Tibial nerve (tissue), 4 donors: Measurements from ENCODE around the gene SETD2.

Source experiments
- EP300 ChIP-seq, 2 donors: sonication (generic); formaldehyde crosslinking; IDR thresholded peaks; one replicate each; pipeline ENCODE4 v1.6.1; 2017; ENCODE audit warnings: antibody characterized with exemption in 2 of 2, mild to moderate bottlenecking in 1 of 2
- TF ChIP-seq, protein P1 (sequence below), 5 experiments: fragments of 200-600 bp in 3 of 5; fragments of 450-650 bp in 2 of 5; sonication (generic) in 3 of 5; IDR thresholded peaks; one replicate each; pipeline ENCODE4 v1.5.1; 2016 to 2019; ENCODE audit warnings: antibody characterized with exemption in 5 of 5, mild to moderate bottlenecking in 3 of 5, moderate library complexity in 2 of 5

DNA sequence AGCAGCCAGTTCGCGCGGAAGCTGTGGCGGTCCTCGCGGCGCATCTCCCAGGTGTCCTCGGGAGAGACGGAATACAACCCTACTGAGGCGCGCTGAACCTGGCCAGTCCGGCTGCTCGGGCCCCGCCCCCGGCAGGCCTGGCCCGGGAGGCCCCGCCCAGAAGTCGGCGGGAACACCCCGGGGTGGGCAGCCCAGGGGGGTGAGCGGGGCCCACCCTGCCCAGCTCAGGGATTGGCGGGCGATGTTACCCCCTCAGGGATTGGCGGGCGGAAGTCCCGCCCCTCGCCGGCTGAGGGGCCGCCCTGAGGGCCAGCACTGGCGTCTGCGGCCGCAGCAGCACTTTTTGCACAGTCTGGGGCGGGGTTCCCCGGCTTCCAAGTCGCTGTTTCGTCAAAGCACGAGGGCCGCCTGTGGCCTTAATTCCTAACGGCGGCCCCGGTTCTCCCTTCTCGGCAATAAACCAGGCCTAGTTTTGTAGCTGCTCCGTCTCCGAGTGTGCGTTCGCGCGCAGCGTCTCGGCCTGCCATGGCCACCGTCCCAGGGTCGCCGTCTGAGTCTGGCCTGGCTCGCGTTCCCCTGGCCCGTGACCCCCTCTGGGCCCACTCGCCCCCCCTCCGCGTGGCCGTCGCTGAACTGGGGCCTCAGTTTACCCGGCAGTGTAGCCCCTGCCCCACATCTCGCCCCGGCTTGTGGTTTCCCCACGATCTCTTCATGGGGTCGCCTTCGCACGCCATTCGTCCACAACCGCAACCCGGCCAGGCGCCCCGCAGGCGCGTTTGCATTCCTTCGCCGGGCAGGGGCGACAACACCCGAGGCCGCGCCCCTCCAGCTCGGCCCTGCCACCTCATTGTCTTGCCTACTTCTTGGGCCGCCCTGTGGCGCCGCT is 154.4 kb downstream of the SETD2 start:
- TF ChIP-seq, protein P1, sequence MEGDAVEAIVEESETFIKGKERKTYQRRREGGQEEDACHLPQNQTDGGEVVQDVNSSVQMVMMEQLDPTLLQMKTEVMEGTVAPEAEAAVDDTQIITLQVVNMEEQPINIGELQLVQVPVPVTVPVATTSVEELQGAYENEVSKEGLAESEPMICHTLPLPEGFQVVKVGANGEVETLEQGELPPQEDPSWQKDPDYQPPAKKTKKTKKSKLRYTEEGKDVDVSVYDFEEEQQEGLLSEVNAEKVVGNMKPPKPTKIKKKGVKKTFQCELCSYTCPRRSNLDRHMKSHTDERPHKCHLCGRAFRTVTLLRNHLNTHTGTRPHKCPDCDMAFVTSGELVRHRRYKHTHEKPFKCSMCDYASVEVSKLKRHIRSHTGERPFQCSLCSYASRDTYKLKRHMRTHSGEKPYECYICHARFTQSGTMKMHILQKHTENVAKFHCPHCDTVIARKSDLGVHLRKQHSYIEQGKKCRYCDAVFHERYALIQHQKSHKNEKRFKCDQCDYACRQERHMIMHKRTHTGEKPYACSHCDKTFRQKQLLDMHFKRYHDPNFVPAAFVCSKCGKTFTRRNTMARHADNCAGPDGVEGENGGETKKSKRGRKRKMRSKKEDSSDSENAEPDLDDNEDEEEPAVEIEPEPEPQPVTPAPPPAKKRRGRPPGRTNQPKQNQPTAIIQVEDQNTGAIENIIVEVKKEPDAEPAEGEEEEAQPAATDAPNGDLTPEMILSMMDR (IDR thresholded peaks at IDR 0.05): peak in 2 of 5 experiments; percentile 20 to 32
- peak; percentile 52 to 92 for TF ChIP-seq EP300 (IDR thresholded peaks at IDR 0.05)
